ENCODE measurements around the gene LRRC49.

Gene LRRC49

GRCh38 chr15:70892002-70892911 lies at the start of gene LRRC49, which contains the start of gene THAP10:
Gene LRRC49 (plus strand): TSS chr15:70892826. CDS start chr15:70892895, 69 bp downstream.
Gene THAP10 (minus strand): TSS chr15:70892433. CDS start chr15:70892272, 161 bp downstream.
- Mint-ChIP-seq H3K27ac (peak within 1 kb of the TSS; percentile 81), H3K4me3 (peak within 1 kb of the TSS; percentile 82), H3K9me3 (no peaks in the 10 kb centered on the region), H3K36me3 (ENCODE audit: low read depth) (peaks cover 4% of the 10 kb centered on the region), H3K4me1 (ENCODE audit: low read depth) (peaks cover 12% of the 10 kb centered on the region), H3K27me3 (peaks cover 80% of the 10 kb centered on the region)
- DNase-seq, result peak; percentile 56

- Mint-ChIP-seq H3K4me1 (ENCODE audit: low read depth) (no peaks in the 10 kb centered on the region), H3K27me3 (peaks cover 37% of the 10 kb centered on the region), H3K36me3 (ENCODE audit: low read depth) (no peaks in the 10 kb centered on the region), H3K4me3 (no peak overlapping the region), H3K27ac (no peak overlapping the region), H3K9me3 (no peaks in the 10 kb centered on the region)
- DNase-seq, result no peak
Measured at GRCh38 chr15:70845602-70846360, 46.8 kb upstream of the LRRC49 start.

- DNase-seq, result no peak
- H3K27me3 Mint-ChIP-seq, result peaks cover 77% of the 10 kb centered on the region
- no peak overlapping the region for H3K27ac Mint-ChIP-seq
- H3K36me3 Mint-ChIP-seq (ENCODE audit: low read depth), result no peaks in the 10 kb centered on the region
- H3K4me3 Mint-ChIP-seq, result no peak overlapping the region
- H3K9me3 Mint-ChIP-seq, result no peaks in the 10 kb centered on the region
- peaks cover 5% of the 10 kb centered on the region for H3K4me1 Mint-ChIP-seq (ENCODE audit: low read depth)
Measured at GRCh38 chr15:70851889-70852288, 40.7 kb upstream of the LRRC49 start.

GRCh38 chr15:70852501-70853317 lies 39.9 kb upstream of the LRRC49 start:
- Mint-ChIP-seq H3K27ac (no peak overlapping the region), H3K36me3 (ENCODE audit: low read depth) (no peaks in the 10 kb centered on the region), H3K4me3 (peak overlapping the region; percentile 47), H3K4me1 (ENCODE audit: low read depth) (peaks cover 5% of the 10 kb centered on the region), H3K27me3 (peaks cover 74% of the 10 kb centered on the region), H3K9me3 (no peaks in the 10 kb centered on the region)
- no peak for DNase-seq

GRCh38 chr15:70853318-70853972 lies 39.2 kb upstream of the LRRC49 start:
- no peak for DNase-seq

GRCh38 chr15:70853973-70854665 lies 38.5 kb upstream of the LRRC49 start, which contains the start of gene LARP6:
Gene LARP6 (minus strand): TSS chr15:70854157. CDS start chr15:70854088, 69 bp downstream.
- Mint-ChIP-seq H3K9me3 (no peaks in the 10 kb centered on the region), H3K4me1 (ENCODE audit: low read depth) (peaks cover 5% of the 10 kb centered on the region), H3K27me3 (peaks cover 67% of the 10 kb centered on the region), H3K27ac (no peak within 1 kb of the TSS), H3K4me3 (peak within 1 kb of the TSS; percentile 72), H3K36me3 (ENCODE audit: low read depth) (no peaks in the 10 kb centered on the region)
- DNase-seq, result peak; percentile 60

More at GRCh38 chr15:70853318-70853972, 39.2 kb upstream of the LRRC49 start:
- Mint-ChIP-seq H3K27me3 (peaks cover 66% of the 10 kb centered on the region), H3K36me3 (ENCODE audit: low read depth) (no peaks in the 10 kb centered on the region), H3K4me1 (ENCODE audit: low read depth) (peaks cover 5% of the 10 kb centered on the region), H3K9me3 (no peaks in the 10 kb centered on the region), H3K4me3 (peak overlapping the region; percentile 47), H3K27ac (no peak overlapping the region)

- peak overlapping the region; percentile 72 for H3K4me3 Mint-ChIP-seq
- H3K36me3 Mint-ChIP-seq (ENCODE audit: low read depth), result no peaks in the 10 kb centered on the region
- no peaks in the 10 kb centered on the region for H3K9me3 Mint-ChIP-seq
- DNase-seq, result no peak
- H3K4me1 Mint-ChIP-seq (ENCODE audit: low read depth), result peaks cover 5% of the 10 kb centered on the region
- H3K27ac Mint-ChIP-seq, result no peak overlapping the region
- peaks cover 66% of the 10 kb centered on the region for H3K27me3 Mint-ChIP-seq
Measured at GRCh38 chr15:70854666-70854976, 38.0 kb upstream of the LRRC49 start.

- Mint-ChIP-seq H3K4me3 (no peak overlapping the region), H3K27me3 (peaks cover 61% of the 10 kb centered on the region), H3K27ac (no peak overlapping the region), H3K4me1 (ENCODE audit: low read depth) (peaks cover 5% of the 10 kb centered on the region), H3K36me3 (ENCODE audit: low read depth) (no peaks in the 10 kb centered on the region), H3K9me3 (no peaks in the 10 kb centered on the region)
- DNase-seq, result no peak
Measured at GRCh38 chr15:70855764-70856163, 36.9 kb upstream of the LRRC49 start.

- no peaks in the 10 kb centered on the region for H3K9me3 Mint-ChIP-seq
- no peak overlapping the region for H3K27ac Mint-ChIP-seq
- no peak overlapping the region for H3K4me3 Mint-ChIP-seq
- peaks cover 58% of the 10 kb centered on the region for H3K27me3 Mint-ChIP-seq
- no peaks in the 10 kb centered on the region for H3K36me3 Mint-ChIP-seq (ENCODE audit: low read depth)
- no peak for DNase-seq
- H3K4me1 Mint-ChIP-seq (ENCODE audit: low read depth), result peaks cover 5% of the 10 kb centered on the region
Measured at GRCh38 chr15:70856177-70856883, 36.3 kb upstream of the LRRC49 start.

GRCh38 chr15:70856884-70857561 lies 35.6 kb upstream of the LRRC49 start:
- DNase-seq, result no peak
- H3K4me3 Mint-ChIP-seq, result no peak overlapping the region
- no peaks in the 10 kb centered on the region for H3K9me3 Mint-ChIP-seq
- no peaks in the 10 kb centered on the region for H3K36me3 Mint-ChIP-seq (ENCODE audit: low read depth)
- H3K4me1 Mint-ChIP-seq (ENCODE audit: low read depth), result peaks cover 5% of the 10 kb centered on the region
- peaks cover 53% of the 10 kb centered on the region for H3K27me3 Mint-ChIP-seq
- H3K27ac Mint-ChIP-seq, result no peak overlapping the region

GRCh38 chr15:70857562-70858285 lies 34.9 kb upstream of the LRRC49 start:
- Mint-ChIP-seq H3K9me3 (no peaks in the 10 kb centered on the region), H3K36me3 (ENCODE audit: low read depth) (no peaks in the 10 kb centered on the region), H3K27ac (no peak overlapping the region), H3K4me3 (no peak overlapping the region), H3K4me1 (ENCODE audit: low read depth) (peaks cover 5% of the 10 kb centered on the region), H3K27me3 (peaks cover 46% of the 10 kb centered on the region)
- no peak for DNase-seq

Measured in activated T-cell treated with anti-CD3 and anti-CD28 coated beads, Interleukin-2, amount 50 U/mL, for 24 hours (primary cell).